Stimulated activated CD4-positive, alpha-beta T cell treated with anti-CD3 and anti-CD28 coated beads, Interleukin-2, amount 100 ng/mL, for 48 hours (primary cell): ENCODE results near the gene NAPSA.

Experiments
- DNase-seq, 2 donors: peaks; one replicate each; pipeline ENCODE4 v3.0.0-alpha.2; 2020

Gene NAPSA

GRCh38 chr19:50383852-50384684 lies 18.6 kb upstream of the NAPSA start, which contains the start of gene POLD1:
Gene POLD1 (plus strand): TSS chr19:50384347. CDS start chr19:50398852, 14,505 bp downstream.
- peak; percentile 98 to 99 for DNase-seq

DNA sequence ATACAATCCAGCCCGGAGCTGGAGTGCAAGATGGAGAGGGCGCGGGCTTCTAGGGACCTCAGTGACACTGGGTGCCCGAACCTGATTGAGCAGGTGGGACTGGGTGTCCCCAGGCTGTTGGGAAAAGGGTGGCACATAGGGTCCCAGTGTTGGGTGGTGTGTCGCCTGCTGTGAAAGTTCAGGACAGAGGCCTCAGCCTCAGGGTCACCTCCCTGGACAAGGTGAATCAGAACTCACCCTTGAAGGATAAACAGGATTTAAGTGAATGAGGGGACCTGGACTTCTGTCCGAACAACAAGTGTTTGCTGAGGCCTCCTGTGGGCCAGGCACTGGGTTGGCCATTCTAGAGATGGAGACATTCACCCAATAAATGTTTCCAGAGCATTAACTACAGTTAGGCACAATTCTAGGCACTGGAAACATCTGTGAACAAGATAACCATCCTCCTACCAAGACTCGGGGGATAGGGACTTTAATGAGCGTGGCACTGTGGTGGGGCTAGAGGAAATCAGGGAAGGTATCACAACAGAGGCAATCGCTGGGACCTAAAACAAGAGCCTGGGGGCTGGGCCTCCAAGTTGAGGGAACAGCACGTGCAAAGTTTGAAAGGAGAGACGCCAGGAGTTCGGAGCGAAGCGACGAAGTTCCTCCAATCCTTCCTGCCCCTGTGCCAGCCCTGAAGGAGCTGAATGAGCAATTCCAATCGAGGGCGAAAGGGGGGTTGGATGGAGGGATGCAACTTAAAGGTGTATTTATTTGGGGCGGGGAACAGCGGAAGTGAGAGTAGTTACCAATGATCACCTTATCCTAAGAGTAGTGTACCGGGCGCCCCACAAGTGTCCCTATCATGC lies 17.8 kb upstream of the NAPSA start:
- no peak for DNase-seq

DNA sequence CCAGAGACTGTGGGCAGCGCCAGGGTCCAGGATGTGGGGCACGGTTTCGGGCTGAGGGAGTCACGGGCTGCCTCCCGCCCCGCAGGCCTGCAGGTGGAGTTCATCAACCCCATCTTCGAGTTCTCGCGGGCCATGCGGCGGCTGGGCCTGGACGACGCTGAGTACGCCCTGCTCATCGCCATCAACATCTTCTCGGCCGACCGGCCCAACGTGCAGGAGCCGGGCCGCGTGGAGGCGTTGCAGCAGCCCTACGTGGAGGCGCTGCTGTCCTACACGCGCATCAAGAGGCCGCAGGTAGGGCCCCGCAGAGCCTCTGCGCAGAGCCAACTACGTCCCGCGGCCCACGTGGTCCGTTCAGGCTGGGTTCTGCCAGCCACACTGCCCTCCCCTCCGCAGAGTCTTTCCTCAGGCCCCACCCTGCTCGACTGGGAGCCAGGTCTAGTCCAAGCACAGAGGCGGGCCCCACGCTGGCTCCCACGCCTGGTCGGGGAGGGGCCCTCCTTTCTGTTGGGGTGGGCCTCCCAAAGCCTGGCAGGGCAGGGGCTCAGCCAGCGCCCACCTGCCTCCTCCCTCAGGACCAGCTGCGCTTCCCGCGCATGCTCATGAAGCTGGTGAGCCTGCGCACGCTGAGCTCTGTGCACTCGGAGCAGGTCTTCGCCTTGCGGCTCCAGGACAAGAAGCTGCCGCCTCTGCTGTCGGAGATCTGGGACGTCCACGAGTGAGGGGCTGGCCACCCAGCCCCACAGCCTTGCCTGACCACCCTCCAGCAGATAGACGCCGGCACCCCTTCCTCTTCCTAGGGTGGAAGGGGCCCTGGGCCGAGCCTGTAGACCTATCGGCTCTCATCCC lies 16.7 kb upstream of the NAPSA start:
- no peak for DNase-seq

DNA sequence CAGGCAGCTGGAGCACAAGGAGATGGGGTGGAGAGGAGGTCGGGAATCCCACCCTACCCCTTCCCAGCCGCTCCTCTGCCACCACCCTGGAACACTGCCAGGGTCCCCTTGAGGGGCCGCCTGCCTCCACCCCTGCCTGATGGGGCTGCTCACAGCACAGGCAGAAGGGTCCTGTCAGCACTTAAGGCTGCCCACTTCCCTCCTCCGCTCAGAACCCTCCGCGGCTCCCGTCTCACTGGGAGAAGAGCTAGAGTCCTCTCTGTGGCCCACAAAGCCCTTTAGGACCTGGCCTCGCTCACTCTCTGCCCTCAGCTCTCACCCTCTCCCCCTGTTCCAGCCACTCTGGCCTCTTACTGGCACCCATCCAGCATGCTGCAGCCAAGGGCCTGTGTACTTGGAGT lies 15.3 kb upstream of the NAPSA start:
- DNase-seq = no peak

DNA sequence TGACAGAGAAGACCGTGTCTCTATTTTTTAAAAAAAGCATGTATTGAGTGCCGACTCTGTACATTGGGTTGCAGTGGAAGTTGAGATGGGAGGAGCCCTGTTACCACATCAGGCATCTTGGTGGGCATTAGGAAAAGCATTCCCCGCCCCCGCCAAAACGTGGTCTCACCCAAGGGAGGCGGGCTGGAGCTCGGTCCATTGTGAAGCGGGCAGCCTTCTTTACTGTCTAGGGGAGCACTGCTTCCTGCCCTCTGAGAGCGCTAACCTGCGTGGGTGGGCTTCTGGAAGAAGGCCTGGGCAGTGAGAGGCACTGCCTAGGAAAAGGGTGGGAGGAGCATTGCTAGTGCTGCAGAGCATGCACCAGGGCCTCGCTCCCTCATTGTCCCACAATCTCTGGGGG lies 14.7 kb upstream of the NAPSA start:
- DNase-seq = no peak

GRCh38 chr19:50379602-50380001 lies 14.2 kb upstream of the NAPSA start:
- DNase-seq = no peak

GRCh38 chr19:50378863-50379236 lies 13.4 kb upstream of the NAPSA start:
- no peak for DNase-seq

- no peak for DNase-seq
Measured at GRCh38 chr19:50378169-50378862, 12.9 kb upstream of the NAPSA start.

DNA sequence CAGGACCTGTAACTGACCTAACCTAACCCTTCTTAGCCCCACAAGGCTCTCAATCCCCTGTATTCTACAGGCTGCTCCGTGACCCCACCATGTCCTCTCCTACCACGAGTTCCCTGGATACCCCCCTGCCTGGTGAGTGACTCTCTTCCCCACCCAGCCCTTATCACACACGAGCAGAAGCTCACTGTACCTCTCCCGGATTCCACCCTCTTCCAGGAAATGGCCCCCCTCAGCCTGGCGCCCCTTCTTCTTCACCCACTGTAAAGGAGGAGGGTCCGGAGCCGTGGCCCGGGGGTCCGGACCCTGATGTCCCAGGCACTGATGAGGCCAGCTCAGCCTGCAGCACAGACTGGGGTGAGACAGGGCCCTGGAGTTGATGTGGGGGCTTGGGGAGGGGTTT lies 12.1 kb upstream of the NAPSA start:
- DNase-seq = no peak

DNA sequence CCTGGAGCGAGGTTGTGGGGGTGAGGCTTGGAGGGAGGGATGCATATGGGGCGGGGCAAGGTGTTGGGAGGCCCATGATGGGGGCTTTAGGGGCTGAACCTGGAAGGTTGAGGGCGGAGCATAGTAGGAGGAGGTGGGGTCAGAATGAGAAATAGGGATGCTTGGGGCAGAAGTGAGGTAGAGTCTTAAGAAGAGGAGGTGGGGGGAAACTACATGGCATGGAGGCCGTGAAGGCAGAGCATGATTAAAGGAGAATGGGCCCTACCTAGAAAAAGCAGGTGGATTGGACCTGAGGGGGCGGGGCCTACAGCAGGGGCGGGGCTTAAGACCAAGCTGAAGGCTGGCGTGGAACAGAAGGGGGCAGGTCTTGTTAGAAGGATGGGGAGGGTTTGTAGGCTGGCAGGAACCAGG lies 11.6 kb upstream of the NAPSA start:
- DNase-seq = peak; percentile 48 to 56

DNA sequence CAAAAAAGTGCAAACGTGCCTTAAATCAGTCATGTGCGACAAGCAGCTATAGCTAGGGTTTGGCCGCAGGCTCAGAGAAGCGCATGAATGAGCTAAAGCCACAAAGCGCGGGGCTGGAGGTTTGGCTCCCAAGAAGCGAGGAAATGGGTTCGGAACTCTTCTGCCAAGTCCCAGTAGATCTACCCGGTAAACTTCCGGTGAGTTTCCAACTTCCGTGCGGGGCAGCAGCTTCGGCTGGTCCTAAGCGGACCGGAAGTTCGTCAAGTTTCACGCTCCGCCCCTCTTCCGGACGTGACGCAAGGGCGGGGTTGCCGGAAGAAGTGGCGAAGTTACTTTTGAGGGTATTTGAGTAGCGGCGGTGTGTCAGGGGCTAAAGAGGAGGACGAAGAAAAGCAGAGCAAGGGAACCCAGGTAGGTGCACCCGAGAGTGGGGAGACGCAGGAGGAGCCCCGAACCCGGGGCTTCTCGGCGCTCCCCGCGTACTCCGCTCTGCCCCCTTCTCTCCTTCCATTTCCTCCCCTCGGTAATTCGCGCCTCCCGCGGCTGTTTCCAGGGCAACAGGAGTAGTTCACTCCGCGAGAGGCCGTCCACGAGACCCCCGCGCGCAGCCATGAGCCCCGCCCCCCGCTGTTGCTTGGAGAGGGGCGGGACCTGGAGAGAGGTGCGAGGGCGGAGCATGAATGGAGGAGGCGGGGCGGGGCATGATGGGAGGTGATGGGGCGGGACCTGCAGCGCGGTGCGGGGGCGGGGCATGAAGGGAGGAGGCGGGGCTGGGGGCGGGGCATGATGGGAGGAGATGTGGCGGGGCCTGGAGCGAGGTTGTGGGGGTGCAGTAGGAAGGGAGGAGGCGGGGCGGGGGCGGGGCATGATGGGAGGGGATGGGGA lies 11.0 kb upstream of the NAPSA start, which contains the start of gene NR1H2:
TSS of gene NR1H2 (plus strand) at position 292 of the 885 bp plus-strand sequence. CDS start 1,149 bp downstream, outside the sequence.
- DNase-seq = peak; percentile 94 to 95

DNA sequence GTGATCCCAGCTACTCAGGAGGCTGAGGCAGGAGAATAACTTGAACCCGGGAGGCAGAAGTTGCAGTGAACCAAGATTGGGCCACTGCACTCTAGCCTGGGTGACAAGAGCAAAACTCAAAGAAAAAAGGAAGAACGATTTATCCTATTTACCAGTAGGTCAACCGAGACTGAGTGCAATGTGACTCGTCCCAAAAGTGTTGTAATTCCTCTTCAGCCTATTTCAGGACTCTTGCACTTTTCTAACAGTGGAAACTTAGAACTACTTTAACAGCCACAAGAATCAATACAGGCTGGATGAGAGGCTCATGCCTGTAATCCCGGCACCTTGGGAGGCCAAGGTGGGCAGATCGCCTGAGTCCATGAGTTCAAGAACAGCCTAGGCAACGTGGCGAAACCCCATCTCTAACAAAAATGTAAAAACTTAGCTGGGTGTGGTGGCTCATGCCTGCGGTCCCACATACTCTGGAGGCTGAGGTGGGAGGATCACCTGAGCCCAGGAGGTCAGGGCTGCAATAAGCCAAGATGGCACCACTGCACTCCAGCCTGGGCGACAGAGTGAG lies 6.6 kb upstream of the NAPSA start:
- no peak for DNase-seq

GRCh38 chr19:50368649-50369570 lies 3.5 kb upstream of the NAPSA start:
- peak; percentile 72 to 76 for DNase-seq

- peak; percentile 45 for DNase-seq
Measured at GRCh38 chr19:50362656-50363424, 2.6 kb downstream of the NAPSA start.

GRCh38 chr19:50362030-50362412 lies 3.4 kb downstream of the NAPSA start:
- DNase-seq = no peak

- DNase-seq = no peak
Measured at GRCh38 chr19:50361290-50362029, 4.0 kb downstream of the NAPSA start.

DNA sequence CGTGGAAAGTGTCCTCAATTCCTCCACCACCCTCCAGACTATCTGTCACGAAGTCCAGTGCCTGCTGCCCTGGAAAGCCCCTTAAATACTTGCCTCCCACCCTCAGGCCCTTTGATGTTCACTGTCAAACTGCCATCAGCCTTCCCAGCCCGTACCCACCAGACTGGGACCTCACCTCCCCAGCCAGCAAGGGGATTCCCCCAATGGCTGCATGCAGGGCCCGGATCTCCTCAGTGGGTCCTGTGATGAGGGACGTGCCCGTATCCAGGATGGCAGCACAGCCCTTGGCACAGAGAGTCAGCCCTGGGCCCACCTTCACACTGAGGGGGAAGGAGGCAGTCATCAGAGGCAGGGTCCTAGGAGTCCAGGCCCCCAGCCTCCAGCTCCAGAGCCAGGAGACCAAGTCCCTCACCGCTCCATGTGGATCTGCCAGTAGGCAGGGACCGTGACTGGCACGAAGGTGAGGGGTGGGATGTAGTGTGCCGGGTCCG lies 6.1 kb downstream of the NAPSA start:
- DNase-seq = no peak
